ENCODE data around the gene CDH22.

DNA sequence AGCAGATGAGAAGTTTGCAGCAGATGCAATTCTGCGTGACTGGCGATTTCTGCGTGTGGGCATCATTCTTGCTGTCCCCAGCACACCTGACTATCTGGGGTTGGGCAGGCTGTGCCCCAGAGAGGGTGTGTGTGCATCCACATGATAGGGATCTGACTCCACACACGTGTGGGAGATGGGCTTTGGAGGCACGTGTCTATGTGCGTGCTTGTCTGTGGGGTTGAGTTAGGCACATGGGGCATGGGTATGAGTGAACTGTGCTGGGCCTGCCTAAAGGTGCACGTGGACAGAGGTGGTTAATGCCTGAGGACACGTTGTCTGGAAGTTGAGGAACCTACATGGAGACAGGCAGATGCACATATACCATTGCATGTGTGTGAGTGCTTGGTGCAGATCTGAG, 139.9 kb downstream of the CDH22 start:
- TF ChIP-seq ARNT (IDR thresholded peaks at IDR 0.05) (no peak), FOXA1 (IDR thresholded peaks at IDR 0.05) (no peak), FOXM1 (IDR thresholded peaks at IDR 0.05; ENCODE audit: borderline replicate concordance) (no peak), NFRKB (IDR thresholded peaks at IDR 0.05) (no peak), SP1 (IDR thresholded peaks at IDR 0.05) (no peak), LEF1 (IDR thresholded peaks at IDR 0.05; ENCODE audit: borderline replicate concordance) (no peak), BHLHE40 (IDR thresholded peaks at IDR 0.05; ENCODE audit: borderline replicate concordance) (no peak), ELF4 (IDR thresholded peaks at IDR 0.05) (no peak), CTBP1 (IDR thresholded peaks at IDR 0.05; ENCODE audit: borderline replicate concordance) (no peak), SUZ12 (IDR thresholded peaks at IDR 0.05) (no peak), TARDBP (IDR thresholded peaks at IDR 0.05) (no peak)
